Hepatocyte (in vitro differentiated cells): ENCODE results near the gene ATXN1.

ENCODE experiments used
- EZH2 ChIP-seq: fragments of 200-600 bp; sonication (generic); IDR thresholded peaks from 2 replicates; pipeline ENCODE4 v1.6.1; 2016; ENCODE audit warnings: antibody characterized with exemption, mild to moderate bottlenecking, borderline replicate concordance
- EZH2phosphoT487 ChIP-seq: fragments of 200-600 bp; sonication (generic); IDR thresholded peaks from one replicate; pipeline ENCODE4 v1.6.1; 2018; ENCODE audit warnings: antibody characterized with exemption, mild to moderate bottlenecking, low read depth, moderate library complexity; ENCODE audit not compliant: unreplicated experiment, severe bottlenecking
- TF ChIP-seq, protein P1 (sequence below): fragments of 200-600 bp; sonication (generic); IDR thresholded peaks from 2 replicates; pipeline ENCODE4 v1.5.1; 2016; ENCODE audit warnings: antibody characterized with exemption, mild to moderate bottlenecking; ENCODE audit not compliant: poor library complexity

DNA sequence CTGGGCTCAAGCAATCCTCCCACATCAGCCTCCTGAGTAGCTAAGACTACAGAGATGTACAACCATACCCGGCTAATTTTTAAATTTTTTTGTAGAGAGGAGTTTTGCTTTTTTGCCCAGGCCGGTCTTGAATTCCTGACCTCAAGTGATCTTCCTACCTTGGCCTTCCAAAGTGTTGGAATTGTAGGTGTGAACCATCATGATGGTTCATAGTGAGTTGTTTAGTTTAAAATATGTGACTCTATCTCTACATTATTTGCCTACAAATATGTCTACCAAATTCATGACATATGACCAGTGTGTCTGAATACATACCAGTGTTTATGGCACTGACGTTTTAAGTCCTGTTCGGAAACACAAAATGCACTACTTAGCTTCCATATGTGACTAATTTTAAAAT is 367.9 kb downstream of the ATXN1 start:
- TF ChIP-seq, protein P1, sequence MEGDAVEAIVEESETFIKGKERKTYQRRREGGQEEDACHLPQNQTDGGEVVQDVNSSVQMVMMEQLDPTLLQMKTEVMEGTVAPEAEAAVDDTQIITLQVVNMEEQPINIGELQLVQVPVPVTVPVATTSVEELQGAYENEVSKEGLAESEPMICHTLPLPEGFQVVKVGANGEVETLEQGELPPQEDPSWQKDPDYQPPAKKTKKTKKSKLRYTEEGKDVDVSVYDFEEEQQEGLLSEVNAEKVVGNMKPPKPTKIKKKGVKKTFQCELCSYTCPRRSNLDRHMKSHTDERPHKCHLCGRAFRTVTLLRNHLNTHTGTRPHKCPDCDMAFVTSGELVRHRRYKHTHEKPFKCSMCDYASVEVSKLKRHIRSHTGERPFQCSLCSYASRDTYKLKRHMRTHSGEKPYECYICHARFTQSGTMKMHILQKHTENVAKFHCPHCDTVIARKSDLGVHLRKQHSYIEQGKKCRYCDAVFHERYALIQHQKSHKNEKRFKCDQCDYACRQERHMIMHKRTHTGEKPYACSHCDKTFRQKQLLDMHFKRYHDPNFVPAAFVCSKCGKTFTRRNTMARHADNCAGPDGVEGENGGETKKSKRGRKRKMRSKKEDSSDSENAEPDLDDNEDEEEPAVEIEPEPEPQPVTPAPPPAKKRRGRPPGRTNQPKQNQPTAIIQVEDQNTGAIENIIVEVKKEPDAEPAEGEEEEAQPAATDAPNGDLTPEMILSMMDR, result no peak
- TF ChIP-seq EZH2, result no peak
- no peak for TF ChIP-seq EZH2phosphoT487
